Activated B cell treated with CpG ODN at 0.5 μM for 24 hours (primary cell): ENCODE results near the gene PFN1. TPM values are rescaled to one million over a fixed set of nuclear protein-coding genes. Genes with fewer than 3 reads are reported as not detected.

ENCODE experiments used
- ATAC-seq: fragments of 200-7000 bp; cut with Tn5 transposase; one replicate; pipeline ENCODE4 v1.10.0; 2021; ENCODE audit warnings: low read depth, mild to moderate bottlenecking, moderate library complexity
- CTCF ChIA-PET: fragments of 350-600 bp; sonication (Branson Sonifier 250); formaldehyde crosslinking; loops from one replicate; lab custom pipeline; 2021; ENCODE audit warnings: antibody characterized with exemption; lab: Charles Lee
- POLR2A ChIA-PET: fragments of 350-600 bp; sonication (Branson Sonifier 250); formaldehyde crosslinking; loops from one replicate; lab custom pipeline; 2021; ENCODE audit warnings: antibody characterized with exemption; lab: Charles Lee
- DNase-seq: peaks from one replicate; pipeline ENCODE4 v3.0.0; 2022
- H3K27ac Mint-ChIP-seq: one replicate; pipeline ENCODE4 v1.8.0; 2020; ENCODE audit warnings: mixed read lengths
- H3K27me3 Mint-ChIP-seq: one replicate; pipeline ENCODE4 v1.8.0; 2021; ENCODE audit warnings: mixed read lengths
- H3K36me3 Mint-ChIP-seq: one replicate; pipeline ENCODE4 v1.8.0; 2021; ENCODE audit warnings: low read depth, mixed read lengths
- H3K4me1 Mint-ChIP-seq: one replicate; pipeline ENCODE4 v1.8.0; 2021; ENCODE audit warnings: mixed read lengths
- H3K4me3 Mint-ChIP-seq: one replicate; pipeline ENCODE4 v1.8.0; 2020; ENCODE audit warnings: mild to moderate bottlenecking, mixed read lengths
- H3K9me3 Mint-ChIP-seq: one replicate; pipeline ENCODE4 v1.8.0; 2020; ENCODE audit warnings: mixed read lengths
- intact Hi-C: fragments of 100-400 bp; cut with micrococcal nuclease; formaldehyde crosslinking; loops from one replicate; pipeline ENCODE4 v1.15.1; 2024
- total RNA-seq: library from RNA; stranded (reverse); gene quantifications from 2 replicates; pipeline ENCODE4 v1.2.3, GENCODE V29; 2022
- TF ChIP-seq, protein P1 (sequence below): fragments of 200-600 bp; IDR thresholded peaks from one replicate; pipeline ENCODE4 v1.8.0; 2022; ENCODE audit warnings: antibody characterized with exemption, mild to moderate bottlenecking

Gene PFN1
- total RNA-seq, 1 donor from 2014 or later, result 1,072 TPM

DNA sequence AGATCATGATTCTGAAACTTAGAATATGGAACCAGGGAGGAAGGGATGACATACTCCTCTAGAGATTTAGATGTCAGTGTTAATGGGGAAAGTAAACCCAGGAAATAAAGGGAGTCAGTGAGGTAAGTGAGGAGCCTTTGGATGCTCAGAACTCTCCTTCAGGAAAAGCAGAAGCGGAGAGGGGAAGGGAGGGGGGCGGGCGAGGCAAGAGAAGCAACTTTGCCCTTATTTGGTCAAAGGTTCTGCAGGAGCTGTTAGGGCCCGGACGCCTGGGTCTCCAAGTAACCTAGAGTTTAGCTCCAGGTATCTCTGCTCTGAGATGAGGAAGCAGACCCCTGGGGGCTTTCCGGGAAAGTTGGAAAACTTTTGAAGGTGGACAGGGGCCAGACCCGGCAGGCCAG lies 1.3 kb downstream of the PFN1 start:
- DNase-seq (no peak), ATAC-seq (no peak)
- intact Hi-C loops, result loop anchor here (5.0 to 10.0 kb wide), 6 partner anchors 140 to 1035 kb away; partner anchors contain the start of genes ATP2A3, MED11, NUP88 and PLD2
- ChIA-PET POLR2A (interaction anchor here (0.6 to 12.1 kb wide), 20 partner anchors 7 to 1033 kb away, joined by 3 to 391 read pairs (median 7); partner anchors contain the start of genes ARRB2, C17orf107, CAMTA2 and CYB5D2), CTCF (interaction anchor here (1.6 kb wide), 1 partner anchor 40 kb away, joined by 3 read pairs; no protein-coding TSS in a partner anchor)
- peak overlapping the region; percentile 100 for H3K4me3 Mint-ChIP-seq
- peaks cover 2% of the 10 kb centered on the region for H3K27me3 Mint-ChIP-seq
- no peaks in the 10 kb centered on the region for H3K9me3 Mint-ChIP-seq
- peaks cover 52% of the 10 kb centered on the region for H3K36me3 Mint-ChIP-seq
- H3K4me1 Mint-ChIP-seq, result peaks cover 63% of the 10 kb centered on the region
- TF ChIP-seq, protein P1, sequence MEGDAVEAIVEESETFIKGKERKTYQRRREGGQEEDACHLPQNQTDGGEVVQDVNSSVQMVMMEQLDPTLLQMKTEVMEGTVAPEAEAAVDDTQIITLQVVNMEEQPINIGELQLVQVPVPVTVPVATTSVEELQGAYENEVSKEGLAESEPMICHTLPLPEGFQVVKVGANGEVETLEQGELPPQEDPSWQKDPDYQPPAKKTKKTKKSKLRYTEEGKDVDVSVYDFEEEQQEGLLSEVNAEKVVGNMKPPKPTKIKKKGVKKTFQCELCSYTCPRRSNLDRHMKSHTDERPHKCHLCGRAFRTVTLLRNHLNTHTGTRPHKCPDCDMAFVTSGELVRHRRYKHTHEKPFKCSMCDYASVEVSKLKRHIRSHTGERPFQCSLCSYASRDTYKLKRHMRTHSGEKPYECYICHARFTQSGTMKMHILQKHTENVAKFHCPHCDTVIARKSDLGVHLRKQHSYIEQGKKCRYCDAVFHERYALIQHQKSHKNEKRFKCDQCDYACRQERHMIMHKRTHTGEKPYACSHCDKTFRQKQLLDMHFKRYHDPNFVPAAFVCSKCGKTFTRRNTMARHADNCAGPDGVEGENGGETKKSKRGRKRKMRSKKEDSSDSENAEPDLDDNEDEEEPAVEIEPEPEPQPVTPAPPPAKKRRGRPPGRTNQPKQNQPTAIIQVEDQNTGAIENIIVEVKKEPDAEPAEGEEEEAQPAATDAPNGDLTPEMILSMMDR, result no peak
- H3K27ac Mint-ChIP-seq, result peak overlapping the region; percentile 100

DNA sequence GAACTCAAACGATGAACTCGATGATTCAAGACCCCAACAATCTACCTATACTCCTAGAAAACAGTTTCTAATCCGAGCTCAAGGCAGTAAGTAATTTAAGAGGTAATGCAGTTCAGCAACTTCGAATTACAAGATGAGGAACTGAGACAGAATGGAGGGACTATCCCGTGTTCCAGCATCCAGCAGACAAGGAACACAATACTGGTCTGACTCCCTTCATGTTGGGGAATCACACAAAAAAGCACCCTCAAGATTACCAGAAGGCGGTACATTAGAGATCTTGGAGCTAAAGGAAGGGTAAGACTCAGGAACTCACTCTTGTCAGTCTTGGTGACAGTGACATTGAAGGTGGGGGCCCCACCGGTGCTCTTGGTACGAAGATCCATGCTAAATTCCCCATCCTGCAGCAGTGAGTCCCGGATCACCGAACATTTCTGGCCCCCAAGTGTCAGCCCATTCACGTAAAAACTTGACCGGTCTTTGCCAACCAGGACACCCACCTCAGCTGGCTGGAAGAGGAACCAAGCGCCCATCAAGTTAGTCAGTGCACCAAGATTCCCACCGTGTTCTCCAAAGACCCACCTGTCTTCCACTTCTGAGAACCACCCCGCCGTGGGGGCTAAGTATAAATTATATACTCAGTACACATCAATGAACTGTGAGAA lies 1.9 kb downstream of the PFN1 start:
- peak overlapping the region; percentile 100 for H3K27ac Mint-ChIP-seq
- H3K4me1 Mint-ChIP-seq, result peaks cover 69% of the 10 kb centered on the region
- ATAC-seq (no peak), DNase-seq (no peak)
- peaks cover 57% of the 10 kb centered on the region for H3K36me3 Mint-ChIP-seq
- peak overlapping the region; percentile 100 for H3K4me3 Mint-ChIP-seq
- no peaks in the 10 kb centered on the region for H3K9me3 Mint-ChIP-seq
- TF ChIP-seq, protein P1, result no peak
- H3K27me3 Mint-ChIP-seq, result peaks cover 2% of the 10 kb centered on the region
- intact Hi-C loops, result loop anchor here (5.0 to 10.0 kb wide), 6 partner anchors 139 to 1034 kb away; partner anchors contain the start of genes ATP2A3, MED11, NUP88 and PLD2
- CTCF ChIA-PET, result interaction anchor here (1.0 kb wide), 2 partner anchors 21 to 37 kb away, joined by 3 to 7 read pairs; partner anchors contain the start of gene SPAG7
- POLR2A ChIA-PET, result interaction anchor here (0.6 to 12.1 kb wide), 19 partner anchors 7 to 1032 kb away, joined by 3 to 391 read pairs (median 6); partner anchors contain the start of genes ARRB2, C17orf107, CAMTA2 and CYB5D2

DNA sequence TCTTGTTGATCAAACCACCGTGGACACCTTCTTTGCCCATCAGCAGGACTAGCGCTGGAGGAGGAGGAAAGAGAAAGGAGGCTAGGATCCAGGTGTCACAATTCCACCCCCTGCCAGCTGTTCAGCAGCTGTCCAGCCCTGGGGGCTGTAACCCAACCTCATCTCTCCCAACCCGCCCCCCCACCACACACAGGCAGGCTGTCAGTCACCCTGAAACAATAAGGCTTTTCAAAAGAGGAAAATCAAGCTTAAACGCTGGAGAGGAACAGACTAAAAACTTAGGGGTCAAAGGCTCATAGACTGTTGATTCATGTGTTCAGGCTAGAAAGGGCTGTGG lies 2.4 kb downstream of the PFN1 start:
- TF ChIP-seq, protein P1, result no peak
- Mint-ChIP-seq H3K27ac (peak overlapping the region; percentile 100), H3K36me3 (peaks cover 61% of the 10 kb centered on the region), H3K4me1 (peaks cover 71% of the 10 kb centered on the region), H3K4me3 (peak overlapping the region; percentile 100), H3K27me3 (peaks cover 2% of the 10 kb centered on the region), H3K9me3 (no peaks in the 10 kb centered on the region)
- ATAC-seq (no peak), DNase-seq (no peak)
- CTCF ChIA-PET, result interaction anchor here (1.0 kb wide), 2 partner anchors 21 to 37 kb away, joined by 3 to 7 read pairs; partner anchors contain the start of gene SPAG7
- POLR2A ChIA-PET, result interaction anchor here (0.7 to 12.1 kb wide), 12 partner anchors 21 to 246 kb away, joined by 3 to 391 read pairs (median 14); partner anchors contain the start of genes C17orf107, CAMTA2, INCA1 and KIF1C
- intact Hi-C loops, result loop anchor here (5.0 to 10.0 kb wide), 6 partner anchors 139 to 1034 kb away; partner anchors contain the start of genes ATP2A3, MED11, NUP88 and PLD2

DNA sequence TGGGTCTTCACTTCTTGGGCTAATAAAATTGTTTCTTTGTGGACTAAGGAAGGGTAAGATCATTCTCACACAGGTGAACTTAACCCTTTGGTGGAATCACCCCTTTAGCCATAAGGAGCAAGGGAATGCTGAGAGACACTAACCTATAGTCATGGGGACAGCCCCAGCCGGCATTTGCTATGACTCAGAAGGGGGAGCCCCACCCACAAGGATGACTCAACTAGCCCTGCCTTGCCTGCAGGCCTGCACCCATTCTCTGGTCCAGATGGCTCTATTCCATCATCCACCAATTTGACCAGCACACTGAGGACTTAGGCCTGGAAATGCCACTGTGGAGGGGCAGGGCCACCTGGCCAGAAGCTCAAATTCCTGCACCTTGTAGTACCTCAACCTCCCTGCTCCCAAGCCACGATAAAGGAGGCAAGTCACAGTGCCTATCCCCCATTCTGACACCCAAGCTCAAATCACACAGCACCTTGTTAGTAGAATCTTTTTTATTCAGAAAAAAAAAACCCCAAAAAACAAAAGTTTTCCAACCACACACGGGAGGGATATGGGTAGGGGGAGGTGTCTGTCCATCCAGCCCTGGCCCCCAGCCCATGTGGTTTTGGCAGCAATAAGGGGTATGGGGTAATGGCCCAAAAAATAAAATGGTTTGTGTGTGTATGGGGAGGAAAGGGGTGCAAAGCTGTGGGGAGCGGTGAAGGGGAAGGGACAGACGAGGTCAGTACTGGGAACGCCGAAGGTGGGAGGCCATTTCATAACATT lies 3.0 kb downstream of the PFN1 start:
- intact Hi-C loops, result loop anchor here (5.0 to 10.0 kb wide), 6 partner anchors 138 to 1033 kb away; partner anchors contain the start of genes ATP2A3, MED11, NUP88 and PLD2
- ATAC-seq (peak; percentile 25), DNase-seq (peak; percentile 63)
- no peaks in the 10 kb centered on the region for H3K9me3 Mint-ChIP-seq
- ChIA-PET CTCF (interaction anchor here (1.0 kb wide), 2 partner anchors 22 to 36 kb away, joined by 3 to 7 read pairs; partner anchors contain the start of gene SPAG7), POLR2A (interaction anchor here (0.7 to 12.1 kb wide), 12 partner anchors 9 to 247 kb away, joined by 3 to 391 read pairs (median 12); partner anchors contain the start of genes CAMTA2, INCA1, KIF1C and SPAG7)
- TF ChIP-seq, protein P1, result no peak
- H3K4me1 Mint-ChIP-seq, result peaks cover 70% of the 10 kb centered on the region
- peaks cover 2% of the 10 kb centered on the region for H3K27me3 Mint-ChIP-seq
- peak overlapping the region; percentile 94 for H3K27ac Mint-ChIP-seq
- H3K36me3 Mint-ChIP-seq, result peaks cover 66% of the 10 kb centered on the region
- peak overlapping the region; percentile 85 for H3K4me3 Mint-ChIP-seq
